GM12875 (cell line): ENCODE measurements around the gene PDGFRB.
"Not testable (repeated sequence)": the region's sequence is repeated elsewhere in the genome, so short reads cannot be mapped to it uniquely, and the experiment has no call there.

Experiments
- H3K4me3 ChIP-seq: one replicate; pipeline ENCODE4 v1.5.1; 2011; ENCODE audit warnings: low read depth, low read length, control low read depth
- TF ChIP-seq, protein P1 (sequence below): IDR thresholded peaks from 2 replicates; pipeline ENCODE4 v1.5.1; 2011; ENCODE audit warnings: low read depth, mild to moderate bottlenecking, control low read depth, inconsistent platforms, low read length, moderate library complexity, borderline replicate concordance; ENCODE audit not compliant: insufficient read depth

The PDGFRB gene

GRCh38 chr5:150101023-150101422, 54.6 kb downstream of the PDGFRB start:
- H3K4me3 ChIP-seq = no peak overlapping the region
- TF ChIP-seq, protein P1, sequence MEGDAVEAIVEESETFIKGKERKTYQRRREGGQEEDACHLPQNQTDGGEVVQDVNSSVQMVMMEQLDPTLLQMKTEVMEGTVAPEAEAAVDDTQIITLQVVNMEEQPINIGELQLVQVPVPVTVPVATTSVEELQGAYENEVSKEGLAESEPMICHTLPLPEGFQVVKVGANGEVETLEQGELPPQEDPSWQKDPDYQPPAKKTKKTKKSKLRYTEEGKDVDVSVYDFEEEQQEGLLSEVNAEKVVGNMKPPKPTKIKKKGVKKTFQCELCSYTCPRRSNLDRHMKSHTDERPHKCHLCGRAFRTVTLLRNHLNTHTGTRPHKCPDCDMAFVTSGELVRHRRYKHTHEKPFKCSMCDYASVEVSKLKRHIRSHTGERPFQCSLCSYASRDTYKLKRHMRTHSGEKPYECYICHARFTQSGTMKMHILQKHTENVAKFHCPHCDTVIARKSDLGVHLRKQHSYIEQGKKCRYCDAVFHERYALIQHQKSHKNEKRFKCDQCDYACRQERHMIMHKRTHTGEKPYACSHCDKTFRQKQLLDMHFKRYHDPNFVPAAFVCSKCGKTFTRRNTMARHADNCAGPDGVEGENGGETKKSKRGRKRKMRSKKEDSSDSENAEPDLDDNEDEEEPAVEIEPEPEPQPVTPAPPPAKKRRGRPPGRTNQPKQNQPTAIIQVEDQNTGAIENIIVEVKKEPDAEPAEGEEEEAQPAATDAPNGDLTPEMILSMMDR = no peak

- H3K4me3 ChIP-seq = no peak overlapping the region
- TF ChIP-seq, protein P1 = no peak
Observed at GRCh38 chr5:150097152-150097551, 58.5 kb downstream of the PDGFRB start.

DNA sequence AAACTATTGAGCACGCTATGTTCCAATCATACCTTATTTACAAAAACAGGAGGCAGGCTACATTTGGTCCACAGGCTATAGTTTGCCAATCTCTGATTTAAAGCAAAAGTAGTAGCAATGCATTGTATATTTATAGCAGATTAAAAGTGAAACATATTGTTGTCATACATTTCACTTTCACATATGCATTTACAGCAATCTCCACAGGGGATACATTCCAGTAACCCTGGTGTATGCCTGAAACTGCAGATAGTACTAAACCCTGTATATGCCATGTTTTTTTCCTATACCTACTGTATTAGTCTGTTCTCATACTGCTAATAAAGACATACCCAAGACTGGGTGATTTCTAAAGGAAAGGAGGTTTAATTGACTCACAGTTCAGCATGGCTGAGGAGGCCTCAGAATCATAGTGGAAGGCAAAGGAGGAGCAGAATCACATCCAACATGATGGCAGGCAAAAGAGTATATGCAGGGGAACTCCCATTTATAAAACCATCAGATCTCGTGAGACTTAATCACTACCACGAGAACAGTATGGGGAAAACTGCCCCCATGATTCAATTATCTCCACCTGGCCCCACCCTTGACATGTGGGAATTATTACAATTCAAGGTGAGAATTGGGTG, 63.4 kb downstream of the PDGFRB start:
- TF ChIP-seq, protein P1 = no peak
- H3K4me3 ChIP-seq = no peak overlapping the region

- H3K4me3 ChIP-seq = no peak within 1 kb of the TSS
- TF ChIP-seq, protein P1 = no peak
Observed at GRCh38 chr5:150085950-150086715, 69.5 kb downstream of the PDGFRB start, which contains the start of gene CSF1R. CSF1R (minus strand) TSS chr5:150086554; CDS start chr5:150086427, 127 bp downstream.

GRCh38 chr5:150085191-150085912, 70.3 kb downstream of the PDGFRB start:
- TF ChIP-seq, protein P1 = no peak

DNA sequence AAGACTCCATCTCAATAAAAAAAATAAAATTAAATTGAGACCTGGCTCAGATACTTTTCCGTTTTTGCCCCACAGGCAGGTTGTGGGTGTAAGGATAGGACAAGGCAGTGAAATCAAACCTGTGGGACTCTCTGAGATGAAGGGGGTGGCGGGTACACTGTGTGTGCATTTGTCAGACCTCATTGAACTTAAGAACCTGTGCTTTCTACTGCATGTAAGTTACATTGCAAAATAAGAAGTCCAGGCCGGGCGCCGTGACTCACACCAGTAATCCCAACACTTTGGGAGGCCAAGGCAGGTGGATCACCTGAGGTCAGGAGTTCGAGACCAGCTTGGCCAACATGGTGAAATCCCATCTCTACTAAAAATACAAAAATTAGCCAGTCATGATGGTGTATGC, 70.9 kb downstream of the PDGFRB start:
- not testable (repeated sequence) for H3K4me3 ChIP-seq

More at GRCh38 chr5:150085191-150085912, 70.3 kb downstream of the PDGFRB start:
- no peak overlapping the region for H3K4me3 ChIP-seq

GRCh38 chr5:150082889-150083288, 72.8 kb downstream of the PDGFRB start:
- TF ChIP-seq, protein P1 = no peak
- H3K4me3 ChIP-seq = no peak overlapping the region
